ENCODE data around the gene SESN3.
"Not testable (repeated sequence)": the region's sequence is repeated elsewhere in the genome, so short reads cannot be mapped to it uniquely, and the experiment has no call there.

SESN3 gene

GRCh38 chr11:95212609-95213008, 18.4 kb downstream of the SESN3 start:
- DNase-seq = no peak

GRCh38 chr11:95209535-95209934, 21.5 kb downstream of the SESN3 start:
- DNase-seq = not testable (repeated sequence)

- DNase-seq = no peak
These were observed 30.1 kb downstream of the SESN3 start for GRCh38 chr11:95200781-95201457.

GRCh38 chr11:95195831-95196230, 35.2 kb downstream of the SESN3 start:
- DNase-seq = no peak

GRCh38 chr11:95193541-95193940, 37.5 kb downstream of the SESN3 start:
- no peak for DNase-seq

- DNase-seq = no peak
These were observed 38.3 kb downstream of the SESN3 start for GRCh38 chr11:95192717-95193116.

GRCh38 chr11:95187723-95188122, 43.3 kb downstream of the SESN3 start:
- no peak for DNase-seq

- no peak for DNase-seq
These were observed 48.6 kb downstream of the SESN3 start for GRCh38 chr11:95182397-95182796.

GRCh38 chr11:95175818-95176380, 55.1 kb downstream of the SESN3 start:
- no peak for DNase-seq

- no peak for DNase-seq
These were observed 60.7 kb downstream of the SESN3 start for GRCh38 chr11:95170294-95170693.

- no peak for DNase-seq
These were observed 64.2 kb downstream of the SESN3 start for GRCh38 chr11:95166781-95167180.

GRCh38 chr11:95165638-95166037, 65.4 kb downstream of the SESN3 start:
- DNase-seq = no peak

- DNase-seq = no peak
These were observed 67.9 kb downstream of the SESN3 start for GRCh38 chr11:95163106-95163505.

GRCh38 chr11:95161248-95161647, 69.8 kb downstream of the SESN3 start:
- DNase-seq = no peak

GRCh38 chr11:95157824-95158223, 73.2 kb downstream of the SESN3 start:
- DNase-seq = no peak

- DNase-seq = peak; percentile 84
These were observed 74.0 kb downstream of the SESN3 start for GRCh38 chr11:95156916-95157541.

GRCh38 chr11:95156133-95156721, 74.8 kb downstream of the SESN3 start:
- no peak for DNase-seq

GRCh38 chr11:95155385-95155784, 75.6 kb downstream of the SESN3 start:
- DNase-seq = no peak

GRCh38 chr11:95154514-95154913, 76.5 kb downstream of the SESN3 start:
- peak; percentile 60 for DNase-seq

GRCh38 chr11:95153857-95154246, 77.2 kb downstream of the SESN3 start:
- DNase-seq = no peak

- DNase-seq = no peak
These were observed 77.8 kb downstream of the SESN3 start for GRCh38 chr11:95152876-95153856.

- DNase-seq = peak; percentile 95
These were observed 79.9 kb downstream of the SESN3 start for GRCh38 chr11:95150956-95151684.
